AG04449 (cell line): ENCODE results near the gene RASA2.

Experiments
- CTCF ChIA-PET: fragments of 350-600 bp; formaldehyde crosslinking; extraction: SDS; loops from one replicate; lab custom pipeline; 2021; ENCODE audit warnings: antibody characterized with exemption; lab: Yijun Ruan, JAX
- POLR2A ChIA-PET: fragments of 400-600, 350-600 bp; formaldehyde crosslinking; extraction: SDS; loops from one replicate; lab custom pipeline; 2020; ENCODE audit warnings: antibody characterized with exemption, inconsistent platforms; lab: Yijun Ruan, JAX
- DNase-seq: peaks from one replicate; pipeline ENCODE4 v3.0.0-alpha.2; 2010; ENCODE audit warnings: low read depth, low spot score
- H3K4me3 ChIP-seq: 2 replicates; pipeline ENCODE4 v1.5.1; 2011; ENCODE audit warnings: low read depth, mild to moderate bottlenecking, control low read depth, low read length
- CTCF ChIP-seq: IDR thresholded peaks from one replicate; pipeline ENCODE4 v1.5.1; 2011; ENCODE audit warnings: mild to moderate bottlenecking, moderate library complexity, low read length, control low read depth, inconsistent platforms; ENCODE audit not compliant: insufficient read depth; ENCODE audit errors: missing control alignments

The RASA2 gene

GRCh38 chr3:141537856-141538255, 51.0 kb downstream of the RASA2 start:
- no peak for DNase-seq
- TF ChIP-seq CTCF, result no peak
- ChIA-PET CTCF (no interaction called here), POLR2A (no interaction called here)
- no peak overlapping the region for H3K4me3 ChIP-seq

DNA sequence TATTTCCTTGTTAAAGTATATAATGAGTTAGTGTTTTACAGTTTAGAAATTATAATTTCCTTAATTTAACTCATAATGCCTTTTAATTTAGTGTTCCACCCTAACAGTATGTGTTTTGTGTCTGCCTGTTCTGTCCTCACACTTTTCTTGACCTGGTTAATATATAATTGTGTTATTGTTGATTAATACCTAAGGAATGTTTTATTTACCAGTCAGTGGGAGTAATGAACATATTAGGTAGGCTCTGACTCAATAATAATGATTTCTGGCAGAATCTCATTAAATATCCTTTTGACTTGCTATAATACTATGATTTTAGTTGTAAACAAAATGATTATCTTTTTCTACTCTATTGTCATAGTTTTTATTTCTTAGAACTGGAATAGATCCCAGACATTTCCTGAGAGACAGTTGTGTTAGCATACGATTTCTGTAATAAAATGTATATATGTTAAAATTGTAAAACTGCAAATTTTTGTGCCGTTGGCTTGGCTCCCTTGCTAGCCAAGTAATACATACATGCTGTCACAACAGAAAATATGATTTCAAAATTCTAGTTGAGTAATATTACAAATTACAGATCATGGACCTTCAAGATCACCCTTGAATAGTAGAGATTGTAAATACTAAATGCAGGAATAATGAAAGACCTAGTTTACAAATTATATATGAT, 51.9 kb downstream of the RASA2 start:
- H3K4me3 ChIP-seq, result no peak overlapping the region
- DNase-seq, result no peak
- POLR2A ChIA-PET, result no interaction called here
- CTCF ChIA-PET, result interaction anchor here (1.3 to 1.5 kb wide), 2 partner anchors 22 to 79 kb away, joined by 4 read pairs; no protein-coding TSS in a partner anchor
- TF ChIP-seq CTCF, result no peak

- no peak for DNase-seq
- no peak for TF ChIP-seq CTCF
- no peak overlapping the region for H3K4me3 ChIP-seq
- CTCF ChIA-PET, result interaction anchor here (1.3 to 1.5 kb wide), 2 partner anchors 21 to 80 kb away, joined by 4 read pairs; no protein-coding TSS in a partner anchor
- POLR2A ChIA-PET, result no interaction called here
These were observed 52.8 kb downstream of the RASA2 start for GRCh38 chr3:141539431-141540187.

DNA sequence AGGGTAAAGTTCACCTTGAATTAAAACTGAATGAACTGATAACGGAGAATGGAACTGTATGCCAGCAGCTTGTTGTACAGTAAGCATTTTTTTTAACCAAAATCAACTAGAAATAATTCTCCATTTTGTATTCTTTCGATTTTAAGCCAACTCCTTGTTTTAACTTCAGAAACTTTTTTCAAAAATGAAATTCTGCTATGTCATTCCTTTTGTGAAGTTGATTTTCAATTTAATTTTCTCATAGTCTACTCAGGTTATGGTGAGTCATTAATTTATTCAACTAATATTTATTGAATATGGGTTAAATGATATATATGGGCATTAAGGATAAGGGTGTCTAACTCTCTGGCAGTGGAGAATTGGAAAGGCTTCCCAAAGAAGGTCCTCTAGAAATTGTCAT, 53.7 kb downstream of the RASA2 start:
- ChIA-PET POLR2A (no interaction called here), CTCF (no interaction called here)
- H3K4me3 ChIP-seq, result no peak overlapping the region
- TF ChIP-seq CTCF, result no peak
- DNase-seq, result no peak

DNA sequence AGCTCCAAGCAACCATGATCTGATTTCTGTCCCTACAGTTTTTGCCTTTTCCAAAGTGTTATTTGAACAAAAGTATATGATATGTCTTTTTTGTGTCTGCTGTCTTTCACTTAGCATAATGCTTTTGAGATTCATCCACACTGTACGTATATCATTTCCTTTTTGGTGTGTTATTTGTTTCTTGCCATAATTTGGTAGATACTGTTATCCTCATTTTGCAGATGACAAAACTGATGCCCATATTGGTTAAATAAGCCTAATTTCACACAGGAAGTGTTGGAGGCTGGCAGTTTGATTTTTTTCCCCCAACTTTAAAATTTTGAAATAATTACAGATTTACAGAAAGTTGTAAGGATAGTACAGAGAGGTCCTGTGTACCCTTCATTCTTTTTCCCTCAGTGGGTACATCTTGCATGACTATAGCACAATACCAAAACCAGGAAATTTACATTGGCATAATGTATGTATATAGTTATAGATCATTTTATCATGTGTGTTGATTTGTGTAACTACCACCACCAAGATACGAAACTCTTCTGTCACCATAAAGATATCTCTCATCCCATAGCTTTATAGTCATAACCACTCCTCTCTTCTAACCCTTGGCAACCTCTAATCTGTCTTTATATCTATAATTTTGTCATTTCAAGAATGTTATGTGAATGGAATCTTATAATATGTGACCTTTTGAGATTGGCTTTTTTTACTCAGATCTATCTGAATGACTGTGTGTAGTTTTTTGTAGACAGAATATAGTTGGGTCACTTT, 55.6 kb downstream of the RASA2 start:
- H3K4me3 ChIP-seq, result no peak overlapping the region
- POLR2A ChIA-PET, result no interaction called here
- DNase-seq, result no peak
- CTCF ChIA-PET, result interaction anchor here (0.7 to 1.3 kb wide), 4 partner anchors 18 to 230 kb away, joined by 3 to 4 read pairs (median 3); no protein-coding TSS in a partner anchor
- TF ChIP-seq CTCF, result no peak
